Glomerular endothelial cell (primary cell): ENCODE results near the gene NEDD8. TPM values are rescaled to one million over a fixed set of nuclear protein-coding genes. Genes with fewer than 3 reads are reported as not detected.

Experiments used
- DNase-seq: peaks from one replicate; pipeline ENCODE4 v3.0.0-alpha.2; 2011; ENCODE audit warnings: low read depth, low spot score; ENCODE audit errors: extremely low read depth
- total RNA-seq: library from RNA; depleted of rRNA; stranded (reverse); fragments of >200 nt; gene quantifications from 2 replicates; pipeline ENCODE4 v1.2.3, GENCODE V29; 2015

NEDD8 gene
- total RNA-seq, 1 donor from 2014 or later = 226 TPM

GRCh38 chr14:24264298-24264697 lies 32.1 kb upstream of the NEDD8 start:
- no peak for DNase-seq

- DNase-seq = no peak
Measured at GRCh38 chr14:24263848-24264247, 31.7 kb upstream of the NEDD8 start.

- no peak for DNase-seq
Measured at GRCh38 chr14:24262821-24263733, 30.9 kb upstream of the NEDD8 start, which contains the start of gene TGM1. Gene TGM1 (minus strand): TSS chr14:24263177. CDS start chr14:24262352, 825 bp downstream.

GRCh38 chr14:24261969-24262327 lies 29.8 kb upstream of the NEDD8 start:
- DNase-seq = no peak

GRCh38 chr14:24261256-24261968 lies 29.2 kb upstream of the NEDD8 start:
- no peak for DNase-seq

- DNase-seq = no peak
Measured at GRCh38 chr14:24260780-24261157, 28.6 kb upstream of the NEDD8 start.

GRCh38 chr14:24260026-24260779 lies 28.0 kb upstream of the NEDD8 start:
- DNase-seq = no peak

GRCh38 chr14:24259282-24260025 lies 27.3 kb upstream of the NEDD8 start:
- DNase-seq = no peak

GRCh38 chr14:24258548-24259265 lies 26.5 kb upstream of the NEDD8 start:
- DNase-seq = no peak

- no peak for DNase-seq
Measured at GRCh38 chr14:24258119-24258518, 26.0 kb upstream of the NEDD8 start.

GRCh38 chr14:24256960-24257359 lies 24.8 kb upstream of the NEDD8 start:
- DNase-seq = no peak

GRCh38 chr14:24255931-24256711 lies 24.0 kb upstream of the NEDD8 start:
- no peak for DNase-seq

GRCh38 chr14:24255438-24255837 lies 23.3 kb upstream of the NEDD8 start:
- DNase-seq = no peak

GRCh38 chr14:24254630-24255392 lies 22.6 kb upstream of the NEDD8 start:
- DNase-seq = no peak

- no peak for DNase-seq
Measured at GRCh38 chr14:24253936-24254335, 21.8 kb upstream of the NEDD8 start.

GRCh38 chr14:24252289-24253124 lies 20.3 kb upstream of the NEDD8 start:
- DNase-seq = no peak

- DNase-seq = no peak
Measured at GRCh38 chr14:24251880-24252288, 19.7 kb upstream of the NEDD8 start.
